Measurements from ENCODE around the gene MOB2. TPM values are rescaled to one million over a fixed set of nuclear protein-coding genes. Genes with fewer than 3 reads are reported as not detected.

MOB2 gene
- total RNA-seq, 2 experiments from 2014 or later: 22.4 to 27.5 TPM

DNA sequence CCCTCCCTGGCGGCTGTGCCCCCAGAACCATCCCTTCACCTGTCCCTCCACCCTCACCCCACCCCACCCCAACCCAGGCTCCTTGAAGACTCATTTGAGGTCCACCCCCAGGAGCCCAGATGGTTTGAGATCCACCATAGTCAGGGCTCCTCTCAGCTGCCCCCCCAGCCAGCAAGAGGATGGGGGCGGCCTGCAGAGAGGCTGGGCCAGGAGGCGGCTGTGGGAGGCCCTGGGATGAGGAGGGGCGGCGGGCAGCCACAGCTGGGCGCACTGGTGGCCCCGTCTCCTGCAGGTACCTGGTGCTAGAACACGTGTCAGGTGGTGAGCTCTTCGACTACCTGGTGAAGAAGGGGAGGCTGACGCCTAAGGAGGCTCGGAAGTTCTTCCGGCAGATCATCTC, 46.1 kb downstream of the MOB2 start:
- H3K79me2 ChIP-seq (ENCODE audit: insufficient read depth, low read depth, low read length): no peaks in the 10 kb centered on the region
- H3K36me3 ChIP-seq (ENCODE audit: insufficient read depth, low read length): no peaks in the 10 kb centered on the region
- H3K4me1 ChIP-seq (ENCODE audit: insufficient read depth, low read length, poor library complexity, severe bottlenecking): no peaks in the 10 kb centered on the region
- H3K4me3 ChIP-seq (ENCODE audit: low read depth, low read length, poor library complexity, severe bottlenecking): no peak overlapping the region
- no peak overlapping the region for H3K27ac ChIP-seq (ENCODE audit: low read depth, low read length, poor library complexity, severe bottlenecking)
- ChIA-PET POLR2A (no interaction called here), CTCF (ENCODE audit: unreplicated experiment) (no interaction called here)
- intact Hi-C loops (cut with micrococcal nuclease; ENCODE audit: unreplicated experiment): no loop called here
- H2AFZ ChIP-seq (ENCODE audit: low read length): no peak overlapping the region
- no peak overlapping the region for H3K4me2 ChIP-seq (ENCODE audit: low read length)
- H3K9me3 ChIP-seq (ENCODE audit: low read length): no peaks in the 10 kb centered on the region
- H3K9me2 ChIP-seq (ENCODE audit: insufficient read depth, low read length): no peaks in the 10 kb centered on the region
- H4K20me1 ChIP-seq (ENCODE audit: insufficient read depth, low read length): no peaks in the 10 kb centered on the region
- DNase-seq (ENCODE audit: low spot score): no peak
- TF ChIP-seq EZH2phosphoT487 (IDR thresholded peaks at IDR 0.05; ENCODE audit: borderline replicate concordance, low read depth, low read length): no peak
- TF ChIP-seq CTCF (conservative IDR thresholded peaks at IDR 0.05; ENCODE audit: low read length): no peak
- BruUV-seq (replicated peaks): no TSS peak

DNA sequence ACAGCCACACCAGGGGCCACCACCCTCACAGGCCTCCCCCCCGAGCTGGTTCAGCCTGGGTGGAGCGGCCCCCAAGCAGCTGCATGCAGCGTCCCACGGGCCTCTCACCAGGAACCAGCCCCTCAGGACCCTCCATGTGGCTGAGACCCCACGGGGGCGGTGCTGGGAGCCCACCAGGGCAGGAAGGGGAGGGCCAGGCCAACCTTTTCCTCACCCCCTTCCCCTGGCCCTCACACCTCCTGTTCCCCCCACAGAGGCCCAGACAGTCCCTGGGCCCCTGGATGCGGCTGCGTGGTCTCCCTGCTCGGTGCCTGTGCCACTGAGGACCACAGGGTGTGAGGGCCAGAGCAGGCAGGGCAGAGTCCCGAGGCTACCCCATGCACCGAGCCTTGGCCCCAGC, 46.5 kb downstream of the MOB2 start:
- POLR2A ChIA-PET: no interaction called here
- no TSS peak for BruUV-seq (replicated peaks)
- intact Hi-C loops (cut with micrococcal nuclease; ENCODE audit: unreplicated experiment): no loop called here

GRCh38 chr11:1439341-1439740, 47.2 kb downstream of the MOB2 start:
- Histone ChIP-seq H3K9me3 (ENCODE audit: low read length) (no peaks in the 10 kb centered on the region), H3K4me1 (ENCODE audit: insufficient read depth, low read length, poor library complexity, severe bottlenecking) (no peaks in the 10 kb centered on the region), H2AFZ (ENCODE audit: low read length) (no peak overlapping the region), H3K9me2 (ENCODE audit: insufficient read depth, low read length) (no peaks in the 10 kb centered on the region), H3K4me3 (ENCODE audit: low read depth, low read length, poor library complexity, severe bottlenecking) (no peak overlapping the region), H3K36me3 (ENCODE audit: insufficient read depth, low read length) (no peaks in the 10 kb centered on the region), H4K20me1 (ENCODE audit: insufficient read depth, low read length) (no peaks in the 10 kb centered on the region), H3K4me2 (ENCODE audit: low read length) (no peak overlapping the region), H3K79me2 (ENCODE audit: insufficient read depth, low read depth, low read length) (no peaks in the 10 kb centered on the region), H3K27ac (ENCODE audit: low read depth, low read length, poor library complexity, severe bottlenecking) (no peak overlapping the region)
- CTCF ChIA-PET (ENCODE audit: unreplicated experiment): no interaction called here
- TF ChIP-seq CTCF (conservative IDR thresholded peaks at IDR 0.05; ENCODE audit: low read length) (no peak), EZH2phosphoT487 (IDR thresholded peaks at IDR 0.05; ENCODE audit: borderline replicate concordance, low read depth, low read length) (no peak)
- POLR2A ChIA-PET: no interaction called here
- intact Hi-C loops (cut with micrococcal nuclease; ENCODE audit: unreplicated experiment): no loop called here
- BruUV-seq (replicated peaks): no TSS peak
- DNase-seq (ENCODE audit: low spot score): no peak

More for the DNA sequence above, 46.5 kb downstream of the MOB2 start:
- CTCF ChIA-PET (ENCODE audit: unreplicated experiment): no interaction called here
- no peaks in the 10 kb centered on the region for H3K4me1 ChIP-seq (ENCODE audit: insufficient read depth, low read length, poor library complexity, severe bottlenecking)
- no peaks in the 10 kb centered on the region for H3K9me2 ChIP-seq (ENCODE audit: insufficient read depth, low read length)
- TF ChIP-seq CTCF (conservative IDR thresholded peaks at IDR 0.05; ENCODE audit: low read length): no peak
- TF ChIP-seq EZH2phosphoT487 (IDR thresholded peaks at IDR 0.05; ENCODE audit: borderline replicate concordance, low read depth, low read length): no peak
- no peak overlapping the region for H3K4me2 ChIP-seq (ENCODE audit: low read length)
- DNase-seq (ENCODE audit: low spot score): no peak
- no peaks in the 10 kb centered on the region for H3K79me2 ChIP-seq (ENCODE audit: insufficient read depth, low read depth, low read length)
- no peaks in the 10 kb centered on the region for H4K20me1 ChIP-seq (ENCODE audit: insufficient read depth, low read length)
- no peaks in the 10 kb centered on the region for H3K9me3 ChIP-seq (ENCODE audit: low read length)
- H3K27ac ChIP-seq (ENCODE audit: low read depth, low read length, poor library complexity, severe bottlenecking): no peak overlapping the region
- no peak overlapping the region for H3K4me3 ChIP-seq (ENCODE audit: low read depth, low read length, poor library complexity, severe bottlenecking)
- no peak overlapping the region for H2AFZ ChIP-seq (ENCODE audit: low read length)
- no peaks in the 10 kb centered on the region for H3K36me3 ChIP-seq (ENCODE audit: insufficient read depth, low read length)
